GM12875 (cell line): ENCODE measurements around the gene HYAL3.

Experiments used
- H3K4me3 ChIP-seq: one replicate; pipeline ENCODE4 v1.5.1; 2011; ENCODE audit warnings: low read depth, low read length, control low read depth
- CTCF ChIP-seq: IDR thresholded peaks from 2 replicates; pipeline ENCODE4 v1.5.1; 2011; ENCODE audit warnings: low read depth, mild to moderate bottlenecking, control low read depth, inconsistent platforms, low read length, moderate library complexity, borderline replicate concordance; ENCODE audit not compliant: insufficient read depth

Gene HYAL3

DNA sequence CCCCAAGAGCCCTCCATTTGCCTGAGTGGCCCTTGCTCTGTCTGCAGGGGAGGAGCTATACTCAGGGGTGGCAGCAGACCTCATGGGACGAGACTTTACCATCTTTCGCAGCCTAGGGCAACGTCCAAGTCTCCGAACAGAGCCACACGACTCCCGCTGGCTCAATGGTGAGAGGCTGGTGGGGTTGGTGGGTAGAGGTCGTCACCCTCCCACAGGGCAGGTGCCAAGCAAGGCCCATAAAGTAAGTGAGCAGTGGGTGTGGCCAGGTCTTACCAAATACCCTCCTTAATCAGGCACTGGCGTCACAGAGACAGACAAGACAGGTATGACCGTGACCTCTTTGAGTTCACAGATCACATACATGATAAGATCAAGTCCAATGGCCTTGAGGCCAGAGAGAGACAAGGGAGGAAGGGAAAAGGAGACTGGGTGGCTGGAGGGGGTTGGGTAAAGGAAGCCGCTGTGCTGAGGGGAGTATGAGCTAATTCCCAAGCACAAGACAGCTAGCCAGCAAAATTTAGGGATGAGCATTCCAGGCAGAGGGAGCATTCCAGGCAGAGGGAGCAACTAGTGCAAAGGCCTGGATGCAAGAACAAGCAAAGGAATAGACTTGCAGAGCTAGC, 27.8 kb downstream of the HYAL3 start:
- no peak overlapping the region for H3K4me3 ChIP-seq
- TF ChIP-seq CTCF: no peak

- no peak overlapping the region for H3K4me3 ChIP-seq
- TF ChIP-seq CTCF: no peak
These were observed 28.6 kb downstream of the HYAL3 start for GRCh38 chr3:50270422-50271224.

DNA sequence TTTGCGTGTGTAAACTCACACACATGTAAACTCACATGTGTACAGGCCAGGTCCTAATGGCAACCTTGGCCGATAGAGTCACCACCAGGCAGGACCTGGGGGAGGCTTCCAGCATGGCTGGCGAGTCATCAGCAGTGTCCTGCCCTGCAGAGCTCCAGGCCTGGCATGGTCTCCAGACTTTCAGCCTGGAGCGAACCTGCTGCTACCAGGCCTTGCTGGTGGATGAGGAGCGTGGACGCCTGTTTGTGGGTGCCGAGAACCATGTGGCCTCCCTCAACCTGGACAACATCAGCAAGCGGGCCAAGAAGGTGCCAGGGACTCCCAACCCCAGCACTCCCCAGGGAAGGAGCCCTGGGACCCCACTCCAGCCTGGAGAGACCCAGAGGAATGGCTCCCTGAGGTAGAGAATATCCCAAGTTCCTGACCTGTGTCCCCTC, 29.2 kb downstream of the HYAL3 start:
- H3K4me3 ChIP-seq: no peak overlapping the region
- TF ChIP-seq CTCF: no peak

DNA sequence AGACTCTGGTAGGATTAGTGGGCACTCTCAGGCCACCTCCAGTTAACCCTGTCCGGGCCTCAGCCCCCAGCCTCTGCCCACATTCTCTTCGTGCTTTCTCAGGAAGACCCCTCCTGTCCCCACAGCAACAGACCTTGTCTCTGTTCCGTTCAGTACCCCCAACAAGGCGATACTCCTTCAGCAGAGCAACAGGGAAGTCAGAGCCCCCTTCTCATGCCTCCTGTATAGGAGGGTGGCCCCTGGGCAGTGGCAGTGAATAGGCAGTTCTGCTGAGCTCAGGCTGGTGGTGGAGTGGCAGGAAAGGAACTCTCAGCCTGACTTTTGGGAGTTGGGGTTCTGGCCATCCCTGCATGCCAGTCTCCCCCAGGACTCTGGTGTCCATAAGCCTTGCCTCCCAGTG, 29.7 kb downstream of the HYAL3 start:
- no peak overlapping the region for H3K4me3 ChIP-seq
- no peak for TF ChIP-seq CTCF

DNA sequence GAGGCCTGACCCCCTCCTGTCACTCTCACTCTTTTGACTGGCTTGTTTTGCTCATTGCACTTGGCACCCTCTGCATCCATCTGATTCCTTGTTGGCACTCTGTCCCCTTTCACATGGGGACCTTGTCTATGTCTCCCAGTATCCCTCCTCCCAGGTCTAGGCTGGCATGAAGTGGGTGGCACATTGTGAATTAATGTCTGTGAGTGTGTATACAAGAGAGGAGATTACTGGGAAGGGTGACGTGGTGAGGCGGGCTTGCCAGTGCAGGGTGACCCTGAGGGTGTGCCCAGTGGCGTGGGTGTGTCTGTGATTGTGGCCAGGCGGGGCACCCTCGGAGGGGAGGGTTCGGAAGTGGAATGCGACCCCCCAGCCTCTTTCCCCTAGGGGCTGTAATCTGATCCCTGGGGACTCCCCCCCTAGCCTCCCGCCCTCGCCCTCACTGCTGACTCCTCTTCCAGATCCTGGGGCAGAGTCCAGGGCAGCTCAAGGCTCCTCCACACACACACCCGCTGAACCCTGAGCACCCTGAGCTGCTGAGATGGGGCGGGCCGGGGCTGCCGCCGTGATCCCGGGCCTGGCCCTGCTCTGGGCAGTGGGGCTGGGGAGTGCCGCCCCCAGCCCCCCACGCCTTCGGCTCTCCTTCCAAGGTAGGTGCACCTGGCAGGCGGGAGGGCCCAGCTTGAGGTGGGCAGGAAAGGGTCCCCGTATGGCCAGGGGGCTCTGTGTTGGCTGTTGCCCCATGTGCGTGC, 30.3 kb downstream of the HYAL3 start, which contains the start of gene SEMA3B:
SEMA3B (plus strand) TSS at position 445 of the 749 bp plus-strand sequence; CDS start at position 539, 94 bp downstream.
- H3K4me3 ChIP-seq: no peak within 1 kb of the TSS
- TF ChIP-seq CTCF: no peak

DNA sequence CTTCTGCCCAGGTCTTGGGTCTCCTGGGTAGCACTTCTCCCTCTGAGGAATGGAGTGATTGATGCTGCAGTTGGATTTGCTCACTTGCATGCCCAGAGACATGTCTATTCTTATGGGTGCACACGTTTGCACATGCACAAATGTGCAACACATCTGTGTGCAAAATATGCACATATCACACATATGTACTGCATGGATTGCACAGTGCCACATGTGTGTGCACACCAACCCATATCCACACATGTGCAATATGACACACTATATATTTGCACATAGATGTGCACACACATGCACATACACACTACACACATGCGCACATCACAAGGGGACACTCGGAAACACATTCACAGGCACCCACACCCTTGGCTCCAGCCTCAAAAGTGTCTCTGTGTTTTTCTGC, 30.9 kb downstream of the HYAL3 start:
- H3K4me3 ChIP-seq: no peak overlapping the region
- no peak for TF ChIP-seq CTCF
